H1 (cell line): ENCODE measurements around the gene MAJIN. TPM values are rescaled to one million over a fixed set of nuclear protein-coding genes. Genes with fewer than 3 reads are reported as not detected.

ENCODE experiments used
- NANOG ChIP-seq: IDR thresholded peaks from 2 replicates; pipeline ENCODE4 v1.6.1; 2011; ENCODE audit warnings: low read length, low read depth, mild to moderate bottlenecking, inconsistent platforms; ENCODE audit not compliant: insufficient read depth, poor library complexity, severe bottlenecking
- SUZ12 ChIP-seq: fragments of 200-600 bp; sonication (generic); IDR thresholded peaks from 2 replicates; pipeline ENCODE4 v1.6.1; 2012; ENCODE audit warnings: mild to moderate bottlenecking, inconsistent platforms, low read length, moderate library complexity, mixed read lengths
- TCF12 ChIP-seq: IDR thresholded peaks from 2 replicates; pipeline ENCODE4 v1.6.1; 2011; ENCODE audit warnings: low read depth, mild to moderate bottlenecking, low read length
- polyA plus RNA-seq, 7 experiments: library from polyadenylated mRNA; depleted of rRNA in 3 of 7; stranded (reverse) in 5 of 7; unstranded in 2 of 7; fragments of >200 nt in 5 of 7; fragments of 200-250 nt in 2 of 7; gene quantifications; 1 replicate in 5 of 7; 2 replicates in 1 of 7; 4 replicates in 1 of 7; pipeline versions ENCODE4 v1.2.1 to v1.2.3, GENCODE V29; 2011 to 2013; ENCODE audit warnings: missing spikeins in 2 of 7, mixed read lengths in 2 of 7
- total RNA-seq: library from RNA; stranded (reverse); fragmentation: NEBNext Ultra II Directional; extraction: Animal tissue kit (Norgen Biotek cat#: 25700); gene quantifications from 2 replicates; pipeline ENCODE4 v1.2.1, GENCODE V29; 2021
- TF ChIP-seq, protein P1 (sequence below): fragments of 300-600 bp; sonication (generic); IDR thresholded peaks from 2 replicates; pipeline ENCODE4 v1.7.1; 2012; ENCODE audit warnings: low read length, moderate library complexity, mild to moderate bottlenecking, inconsistent platforms; ENCODE audit not compliant: insufficient replicate concordance

Gene MAJIN
- total and polyA plus RNA-seq, 2 of the 8 experiments (the other 6 are each of a cell fraction or from before 2014, with no cell fraction given), result not detected

DNA sequence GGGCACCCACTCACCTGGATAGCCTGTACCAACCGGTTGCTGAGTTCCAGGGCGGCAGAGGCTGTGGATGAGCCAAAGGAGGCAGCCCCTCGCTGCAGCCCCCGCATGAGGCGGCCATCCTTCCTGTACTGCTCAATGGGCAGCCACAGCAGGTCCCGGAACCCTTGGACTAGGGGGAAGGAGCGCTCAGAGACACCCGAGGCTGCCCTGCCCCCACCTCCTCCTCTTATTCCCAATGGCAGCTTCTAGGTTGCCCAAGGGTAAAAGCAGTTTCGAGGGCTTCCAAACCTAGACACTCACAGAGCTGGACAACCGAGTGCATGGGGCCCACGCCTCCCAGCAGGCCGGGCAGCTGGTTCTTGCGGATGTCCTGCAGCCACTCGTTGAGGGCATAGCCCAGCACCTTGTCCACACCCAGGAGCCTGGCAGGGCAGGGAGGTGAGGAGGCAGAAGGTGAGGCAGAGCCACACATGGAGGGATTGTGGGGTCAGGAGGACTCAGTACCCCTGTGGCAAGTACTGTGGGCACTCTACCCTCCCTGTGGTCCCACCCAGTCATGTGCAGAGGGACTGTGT is 75.4 kb downstream of the MAJIN start (continued):
- TF ChIP-seq NANOG (no peak), SUZ12 (no peak), TCF12 (no peak)
- TF ChIP-seq, protein P1, sequence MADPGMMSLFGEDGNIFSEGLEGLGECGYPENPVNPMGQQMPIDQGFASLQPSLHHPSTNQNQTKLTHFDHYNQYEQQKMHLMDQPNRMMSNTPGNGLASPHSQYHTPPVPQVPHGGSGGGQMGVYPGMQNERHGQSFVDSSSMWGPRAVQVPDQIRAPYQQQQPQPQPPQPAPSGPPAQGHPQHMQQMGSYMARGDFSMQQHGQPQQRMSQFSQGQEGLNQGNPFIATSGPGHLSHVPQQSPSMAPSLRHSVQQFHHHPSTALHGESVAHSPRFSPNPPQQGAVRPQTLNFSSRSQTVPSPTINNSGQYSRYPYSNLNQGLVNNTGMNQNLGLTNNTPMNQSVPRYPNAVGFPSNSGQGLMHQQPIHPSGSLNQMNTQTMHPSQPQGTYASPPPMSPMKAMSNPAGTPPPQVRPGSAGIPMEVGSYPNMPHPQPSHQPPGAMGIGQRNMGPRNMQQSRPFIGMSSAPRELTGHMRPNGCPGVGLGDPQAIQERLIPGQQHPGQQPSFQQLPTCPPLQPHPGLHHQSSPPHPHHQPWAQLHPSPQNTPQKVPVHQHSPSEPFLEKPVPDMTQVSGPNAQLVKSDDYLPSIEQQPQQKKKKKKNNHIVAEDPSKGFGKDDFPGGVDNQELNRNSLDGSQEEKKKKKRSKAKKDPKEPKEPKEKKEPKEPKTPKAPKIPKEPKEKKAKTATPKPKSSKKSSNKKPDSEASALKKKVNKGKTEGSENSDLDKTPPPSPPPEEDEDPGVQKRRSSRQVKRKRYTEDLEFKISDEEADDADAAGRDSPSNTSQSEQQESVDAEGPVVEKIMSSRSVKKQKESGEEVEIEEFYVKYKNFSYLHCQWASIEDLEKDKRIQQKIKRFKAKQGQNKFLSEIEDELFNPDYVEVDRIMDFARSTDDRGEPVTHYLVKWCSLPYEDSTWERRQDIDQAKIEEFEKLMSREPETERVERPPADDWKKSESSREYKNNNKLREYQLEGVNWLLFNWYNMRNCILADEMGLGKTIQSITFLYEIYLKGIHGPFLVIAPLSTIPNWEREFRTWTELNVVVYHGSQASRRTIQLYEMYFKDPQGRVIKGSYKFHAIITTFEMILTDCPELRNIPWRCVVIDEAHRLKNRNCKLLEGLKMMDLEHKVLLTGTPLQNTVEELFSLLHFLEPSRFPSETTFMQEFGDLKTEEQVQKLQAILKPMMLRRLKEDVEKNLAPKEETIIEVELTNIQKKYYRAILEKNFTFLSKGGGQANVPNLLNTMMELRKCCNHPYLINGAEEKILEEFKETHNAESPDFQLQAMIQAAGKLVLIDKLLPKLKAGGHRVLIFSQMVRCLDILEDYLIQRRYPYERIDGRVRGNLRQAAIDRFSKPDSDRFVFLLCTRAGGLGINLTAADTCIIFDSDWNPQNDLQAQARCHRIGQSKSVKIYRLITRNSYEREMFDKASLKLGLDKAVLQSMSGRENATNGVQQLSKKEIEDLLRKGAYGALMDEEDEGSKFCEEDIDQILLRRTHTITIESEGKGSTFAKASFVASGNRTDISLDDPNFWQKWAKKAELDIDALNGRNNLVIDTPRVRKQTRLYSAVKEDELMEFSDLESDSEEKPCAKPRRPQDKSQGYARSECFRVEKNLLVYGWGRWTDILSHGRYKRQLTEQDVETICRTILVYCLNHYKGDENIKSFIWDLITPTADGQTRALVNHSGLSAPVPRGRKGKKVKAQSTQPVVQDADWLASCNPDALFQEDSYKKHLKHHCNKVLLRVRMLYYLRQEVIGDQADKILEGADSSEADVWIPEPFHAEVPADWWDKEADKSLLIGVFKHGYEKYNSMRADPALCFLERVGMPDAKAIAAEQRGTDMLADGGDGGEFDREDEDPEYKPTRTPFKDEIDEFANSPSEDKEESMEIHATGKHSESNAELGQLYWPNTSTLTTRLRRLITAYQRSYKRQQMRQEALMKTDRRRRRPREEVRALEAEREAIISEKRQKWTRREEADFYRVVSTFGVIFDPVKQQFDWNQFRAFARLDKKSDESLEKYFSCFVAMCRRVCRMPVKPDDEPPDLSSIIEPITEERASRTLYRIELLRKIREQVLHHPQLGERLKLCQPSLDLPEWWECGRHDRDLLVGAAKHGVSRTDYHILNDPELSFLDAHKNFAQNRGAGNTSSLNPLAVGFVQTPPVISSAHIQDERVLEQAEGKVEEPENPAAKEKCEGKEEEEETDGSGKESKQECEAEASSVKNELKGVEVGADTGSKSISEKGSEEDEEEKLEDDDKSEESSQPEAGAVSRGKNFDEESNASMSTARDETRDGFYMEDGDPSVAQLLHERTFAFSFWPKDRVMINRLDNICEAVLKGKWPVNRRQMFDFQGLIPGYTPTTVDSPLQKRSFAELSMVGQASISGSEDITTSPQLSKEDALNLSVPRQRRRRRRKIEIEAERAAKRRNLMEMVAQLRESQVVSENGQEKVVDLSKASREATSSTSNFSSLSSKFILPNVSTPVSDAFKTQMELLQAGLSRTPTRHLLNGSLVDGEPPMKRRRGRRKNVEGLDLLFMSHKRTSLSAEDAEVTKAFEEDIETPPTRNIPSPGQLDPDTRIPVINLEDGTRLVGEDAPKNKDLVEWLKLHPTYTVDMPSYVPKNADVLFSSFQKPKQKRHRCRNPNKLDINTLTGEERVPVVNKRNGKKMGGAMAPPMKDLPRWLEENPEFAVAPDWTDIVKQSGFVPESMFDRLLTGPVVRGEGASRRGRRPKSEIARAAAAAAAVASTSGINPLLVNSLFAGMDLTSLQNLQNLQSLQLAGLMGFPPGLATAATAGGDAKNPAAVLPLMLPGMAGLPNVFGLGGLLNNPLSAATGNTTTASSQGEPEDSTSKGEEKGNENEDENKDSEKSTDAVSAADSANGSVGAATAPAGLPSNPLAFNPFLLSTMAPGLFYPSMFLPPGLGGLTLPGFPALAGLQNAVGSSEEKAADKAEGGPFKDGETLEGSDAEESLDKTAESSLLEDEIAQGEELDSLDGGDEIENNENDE, result no peak
